HG03159 (cell line): ENCODE data around the gene USP4.
A peak's percentile ranks its signal among the peaks of the same experiment; 100 is the strongest.
"Not testable (repeated sequence)": the region's sequence is repeated elsewhere in the genome, so short reads cannot be mapped to it uniquely, and the experiment has no call there.

ENCODE experiments used
- ATAC-seq: cut with Tn5 transposase; IDR thresholded peaks from one replicate; pipeline ENCODE4 v1.9.1; 2021; ENCODE audit warnings: mild to moderate bottlenecking, moderate library complexity; ENCODE audit not compliant: unreplicated experiment

USP4 gene

DNA sequence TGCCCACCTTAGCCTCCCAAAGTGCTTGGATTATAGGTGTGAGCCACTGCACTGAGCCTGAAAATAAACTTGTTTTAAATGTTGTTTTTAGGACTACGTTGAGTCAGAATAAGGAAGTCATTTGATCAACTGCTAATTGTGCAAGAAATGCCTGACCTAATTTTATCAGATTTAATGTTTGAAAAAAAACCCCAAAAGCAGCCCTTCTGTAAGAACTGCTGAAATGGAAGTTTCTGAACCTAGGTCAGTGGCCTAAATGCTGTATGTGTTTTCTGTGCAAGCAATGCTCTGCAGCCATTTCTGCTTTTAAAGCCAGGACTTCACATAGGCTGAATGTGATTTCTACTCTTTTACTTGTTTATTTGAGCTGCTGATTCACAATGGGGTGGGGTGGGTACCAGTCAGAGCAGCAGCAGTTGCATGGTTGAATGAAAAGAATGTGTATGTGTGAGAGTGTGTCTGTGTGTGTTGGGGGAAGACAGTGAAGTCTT is 11.7 kb upstream of the USP4 start:
- no peak for ATAC-seq

DNA sequence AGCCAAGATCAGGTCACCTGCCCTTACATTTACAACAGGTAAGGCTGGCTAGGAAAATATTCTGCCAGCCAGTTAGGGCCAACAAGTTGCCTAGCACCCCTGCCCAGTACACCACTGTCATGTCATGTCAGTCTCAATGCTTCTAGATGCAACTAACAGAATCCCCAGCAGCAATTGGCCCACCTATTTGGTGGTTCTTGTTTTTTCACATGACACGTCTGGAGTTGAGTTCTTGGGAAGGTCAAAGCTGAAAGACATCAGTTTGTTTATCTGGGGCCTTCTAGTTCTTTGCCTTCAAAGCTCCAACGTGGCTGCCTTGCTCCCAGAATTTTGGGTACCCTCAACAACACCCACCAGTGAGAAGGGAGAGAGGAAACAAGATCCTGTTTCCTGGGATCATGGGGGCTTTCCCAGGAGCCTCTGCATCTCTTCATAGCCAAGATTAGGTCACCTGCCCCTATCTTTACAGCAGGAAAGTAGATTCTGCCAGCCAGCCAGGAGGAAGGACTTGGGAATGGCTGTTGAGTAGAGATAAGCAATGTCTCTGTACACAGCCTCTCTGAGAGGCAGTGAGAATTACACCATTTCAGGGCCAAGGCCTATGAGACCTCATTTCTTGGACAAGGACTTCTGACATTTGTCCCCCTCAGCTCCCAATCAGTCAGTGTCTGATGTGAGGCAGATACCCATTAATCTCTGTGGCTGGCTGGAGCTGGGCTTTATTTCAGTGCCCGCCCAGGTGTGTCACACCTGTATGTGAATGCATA is 9.7 kb upstream of the USP4 start:
- ATAC-seq, result no peak

DNA sequence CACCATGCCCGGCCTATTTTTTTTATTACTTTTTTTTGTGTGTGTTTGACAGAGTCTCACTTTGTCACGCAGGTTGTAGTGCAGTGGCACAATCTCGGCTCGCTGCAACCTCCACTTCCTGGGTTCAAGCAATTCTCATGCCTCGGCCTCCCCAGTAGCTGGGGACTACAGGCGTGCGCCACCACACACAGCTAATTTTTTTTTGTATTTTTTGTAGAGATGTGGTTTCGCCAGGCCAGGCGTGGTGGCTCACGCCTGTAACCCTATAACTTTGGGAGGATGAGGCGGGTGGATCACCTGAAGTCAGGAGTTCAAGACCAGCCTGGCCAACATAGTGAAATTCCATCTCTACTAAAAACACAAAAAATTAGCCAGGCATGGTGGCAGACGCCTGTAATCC is 8.5 kb upstream of the USP4 start:
- not testable (repeated sequence) for ATAC-seq

DNA sequence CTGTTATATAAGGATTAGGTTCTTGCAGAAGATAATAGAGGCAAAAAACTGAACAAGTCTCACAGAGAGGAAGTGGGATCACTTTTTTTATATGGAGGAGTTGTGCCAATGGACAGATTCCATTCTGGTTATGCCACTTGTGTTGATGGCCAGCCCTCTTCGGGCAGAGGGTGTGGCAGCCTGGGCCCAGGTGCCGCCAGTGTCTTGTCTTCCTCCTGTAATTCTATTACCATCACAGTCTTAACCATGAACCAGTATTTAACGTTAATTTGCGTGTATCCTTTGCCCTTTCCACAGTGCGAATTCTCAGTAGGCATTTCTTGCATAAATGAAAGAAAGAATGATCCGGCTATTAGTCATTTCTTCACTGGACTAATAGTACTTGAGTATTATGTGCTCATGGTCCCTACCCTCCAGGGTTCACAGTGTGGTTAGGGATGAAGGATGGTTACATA is 7.0 kb upstream of the USP4 start:
- ATAC-seq, result no peak

DNA sequence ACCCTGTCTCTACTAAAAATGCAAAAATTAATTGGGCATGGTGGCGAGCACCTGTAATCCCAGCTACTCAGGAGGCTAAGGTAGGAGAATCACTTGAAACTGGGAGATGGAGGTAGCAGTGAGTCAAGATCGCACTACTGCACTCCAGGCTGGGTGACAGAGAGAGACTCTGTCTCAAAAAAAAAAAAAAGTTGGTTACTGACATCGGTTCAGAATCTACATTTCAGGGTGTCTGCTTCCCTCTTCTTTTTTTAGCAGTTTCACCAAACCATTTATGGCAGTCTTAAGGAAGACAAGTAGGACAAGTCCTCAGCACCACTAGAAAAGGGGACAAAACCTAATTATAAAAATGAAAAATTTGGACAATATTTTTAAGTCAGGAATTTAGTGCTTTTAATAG is 3.3 kb upstream of the USP4 start:
- no peak for ATAC-seq

DNA sequence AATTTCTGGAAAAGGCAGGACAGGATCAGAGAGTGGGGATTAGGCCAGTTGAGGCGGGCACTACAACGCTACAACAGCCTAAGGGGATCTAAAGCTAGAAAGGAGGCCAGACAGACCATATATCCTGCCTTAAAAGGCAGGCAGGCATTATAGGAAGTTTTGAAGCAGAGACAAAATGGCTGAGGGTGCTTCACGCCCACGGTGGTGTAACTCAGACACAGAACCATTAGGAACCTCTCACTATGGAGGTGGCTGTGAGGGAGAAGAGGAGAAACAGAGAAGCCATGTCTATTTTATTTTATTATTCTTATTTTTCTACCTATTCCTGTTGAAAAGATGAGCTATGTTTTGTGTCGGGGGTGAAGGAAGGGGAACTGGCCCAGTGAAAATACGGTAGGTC is 2.1 kb upstream of the USP4 start:
- no peak for ATAC-seq

DNA sequence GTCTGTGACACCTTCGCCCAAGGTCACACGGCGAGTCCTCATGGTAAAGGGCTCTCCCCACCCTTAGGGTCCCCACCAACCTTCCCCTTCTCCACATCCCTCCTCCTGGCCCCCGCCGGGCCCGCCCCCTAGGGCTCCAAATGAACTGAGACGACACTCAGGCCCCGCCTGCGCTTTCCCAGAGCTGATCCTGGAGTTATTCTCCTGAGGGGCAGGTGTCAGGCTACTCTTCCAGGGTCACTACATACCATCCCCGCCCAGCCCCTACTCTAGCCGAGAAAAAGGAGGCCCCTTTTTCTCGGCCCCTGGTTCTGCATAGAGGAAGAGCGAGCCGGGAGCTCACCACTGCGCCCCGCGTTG is 292 bp downstream of the USP4 start:
- ATAC-seq, result peak; percentile 5

DNA sequence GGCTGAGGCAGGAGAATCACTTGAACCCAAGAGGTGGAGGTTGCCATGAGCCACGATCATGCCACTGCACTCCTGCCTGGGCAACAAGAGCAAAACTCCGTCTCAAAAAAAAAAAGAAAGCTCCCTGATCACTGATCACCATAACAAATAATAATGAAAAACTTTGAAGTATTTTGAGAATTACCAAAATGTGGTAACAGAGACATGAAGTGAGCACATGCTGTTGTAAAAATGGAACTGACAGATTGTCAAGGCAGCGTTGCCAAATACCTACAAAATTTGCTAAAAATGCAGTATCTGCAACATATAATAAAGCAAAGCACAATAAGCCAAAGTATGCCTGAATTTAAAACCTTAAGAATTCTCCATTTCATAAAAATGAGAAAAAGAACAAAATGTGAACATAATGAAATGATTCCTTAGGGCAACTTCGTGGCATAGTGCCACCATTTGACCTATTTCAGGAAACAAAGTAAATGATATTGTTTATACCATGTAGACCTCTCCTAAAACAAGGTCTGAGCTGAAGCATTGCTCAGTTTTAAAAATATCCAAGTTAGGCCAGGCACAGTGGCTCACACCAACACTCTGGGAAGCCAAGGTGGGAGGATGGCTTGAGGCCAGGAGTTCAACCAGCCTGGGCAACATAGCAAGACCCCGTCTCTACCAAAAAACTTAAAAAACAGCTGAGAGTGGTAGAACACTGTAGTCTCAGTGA is 5.8 kb downstream of the USP4 start:
- ATAC-seq, result no peak

DNA sequence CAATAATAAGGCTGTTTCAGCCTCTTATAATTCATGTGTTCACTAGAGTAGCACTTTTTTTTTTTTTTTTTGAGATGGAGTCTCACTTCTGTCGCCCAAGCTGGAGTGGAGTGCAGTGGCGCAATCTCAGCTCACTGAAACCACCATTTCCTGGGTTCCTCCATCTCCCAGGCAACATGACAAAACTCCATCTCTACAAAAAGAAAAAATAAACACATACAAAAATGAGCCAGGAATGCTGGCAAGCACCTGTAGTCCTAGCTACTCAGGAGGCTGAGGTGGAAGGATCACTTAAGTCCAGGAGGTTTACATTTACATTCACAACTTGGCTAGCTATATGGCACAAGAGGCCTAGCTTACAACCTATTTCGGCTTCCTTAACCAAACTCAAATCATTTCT is 6.8 kb downstream of the USP4 start:
- ATAC-seq, result no peak

DNA sequence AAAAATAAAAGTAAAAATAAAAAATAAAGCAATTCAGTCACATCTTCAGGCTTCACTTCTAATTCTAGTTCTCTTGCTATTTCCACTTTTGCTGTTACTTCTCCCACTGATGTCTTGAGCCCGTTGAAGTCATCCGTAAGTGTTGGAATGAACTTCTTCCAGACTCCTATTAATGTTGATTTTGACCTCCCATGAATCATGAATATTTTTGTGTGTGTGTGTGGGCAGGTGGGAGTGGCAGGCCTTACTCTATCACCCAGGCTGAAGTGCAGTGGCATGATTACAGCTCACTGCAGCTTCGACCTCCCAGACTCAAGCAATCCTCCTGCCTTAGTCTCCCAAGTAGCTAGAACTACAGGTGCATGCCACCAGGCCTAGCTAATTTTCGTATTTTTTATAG is 10.7 kb downstream of the USP4 start:
- no peak for ATAC-seq

DNA sequence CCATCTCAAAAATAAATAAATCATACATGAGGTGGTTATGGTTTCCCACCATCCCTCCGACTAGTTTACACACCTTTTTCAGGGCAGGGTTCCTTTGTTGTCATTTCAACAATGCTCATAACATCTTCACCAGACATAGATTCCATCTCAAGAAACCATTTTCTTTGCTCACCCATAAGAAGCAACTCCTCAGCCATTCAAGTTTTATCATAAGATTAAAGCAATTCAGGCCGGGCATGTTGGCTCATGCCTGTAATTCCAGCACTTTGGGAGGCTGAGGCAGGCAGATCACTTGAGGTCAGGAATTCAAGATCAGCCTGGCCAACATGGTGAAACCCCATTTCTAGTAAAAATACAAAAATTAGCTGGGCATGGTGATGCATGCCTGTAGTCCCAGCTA is 11.5 kb downstream of the USP4 start:
- not testable (repeated sequence) for ATAC-seq

DNA sequence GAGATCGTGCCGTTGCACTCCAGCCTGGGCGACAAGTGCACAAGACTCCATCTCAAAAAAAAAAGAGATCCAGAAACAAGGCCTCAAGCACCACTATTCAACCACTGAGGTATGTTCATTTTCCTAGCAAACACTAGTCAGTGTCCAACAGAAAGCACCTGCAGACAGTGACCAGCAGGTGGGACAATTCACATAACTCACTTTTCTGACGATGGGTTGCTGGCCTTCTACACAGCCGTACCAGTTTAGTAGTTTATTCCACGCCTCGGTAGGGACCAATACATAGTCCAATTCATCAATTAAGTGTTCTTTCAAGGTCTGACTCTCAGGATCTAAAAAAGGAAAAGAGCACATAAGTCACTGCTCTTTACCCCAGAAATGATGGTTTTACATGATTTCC is 12.4 kb downstream of the USP4 start:
- no peak for ATAC-seq

DNA sequence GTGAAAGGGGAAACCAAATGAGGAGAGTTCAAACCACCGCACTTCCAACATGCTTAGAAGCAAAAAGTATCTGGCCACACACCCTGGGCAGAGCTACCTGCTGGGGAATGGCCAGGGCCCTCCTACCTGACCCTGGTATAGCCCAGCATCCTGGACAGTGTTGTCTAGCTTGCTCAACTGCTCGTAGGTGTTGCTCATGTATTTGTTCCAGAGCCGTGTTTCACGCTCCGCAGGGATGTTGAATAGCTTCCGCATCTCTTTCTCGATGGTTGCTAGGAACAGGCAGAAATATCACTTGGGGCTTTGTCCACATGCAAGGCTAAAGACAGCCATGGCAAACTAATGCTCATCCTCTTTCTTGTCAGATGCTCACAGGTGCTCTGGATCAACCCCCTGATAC is 15.1 kb downstream of the USP4 start:
- ATAC-seq, result no peak

DNA sequence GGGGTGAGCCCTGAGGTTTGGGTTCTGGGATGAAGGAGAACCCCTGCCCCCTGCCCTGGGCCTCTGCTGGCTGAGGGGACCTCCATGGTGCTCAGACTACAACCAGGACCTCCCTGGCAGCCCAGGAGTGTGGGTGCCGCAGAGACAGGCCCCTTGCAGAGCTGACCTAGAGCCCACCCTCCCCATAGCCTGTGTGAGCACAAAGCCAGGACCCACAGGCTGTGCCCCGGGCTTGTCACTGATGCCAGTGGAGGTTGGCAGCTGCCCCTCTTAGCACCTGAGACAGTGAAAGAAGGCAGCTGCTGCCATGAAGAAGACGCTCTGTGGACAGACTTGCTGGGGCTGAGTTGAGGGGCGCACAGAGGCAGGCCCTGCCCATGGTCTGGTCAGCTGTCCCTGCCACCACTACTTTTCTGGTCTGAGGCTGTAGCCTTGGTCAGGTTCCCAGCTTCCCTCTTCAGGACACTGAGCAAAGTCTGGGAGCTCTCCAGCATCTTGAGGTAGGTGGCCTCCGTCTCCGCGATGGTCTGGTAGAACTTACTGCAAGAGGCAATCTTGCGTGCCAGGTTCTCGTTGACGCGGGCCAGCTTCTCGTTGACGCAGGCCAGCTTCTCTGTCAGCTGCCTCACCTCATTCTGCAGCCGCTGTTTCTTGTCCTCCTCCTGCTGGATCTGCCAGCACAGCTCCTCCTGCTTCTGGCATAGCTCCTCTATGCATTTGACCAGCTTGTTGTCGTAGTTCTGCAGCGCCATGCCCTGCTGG is 23.0 kb downstream of the USP4 start:
- ATAC-seq, result no peak

DNA sequence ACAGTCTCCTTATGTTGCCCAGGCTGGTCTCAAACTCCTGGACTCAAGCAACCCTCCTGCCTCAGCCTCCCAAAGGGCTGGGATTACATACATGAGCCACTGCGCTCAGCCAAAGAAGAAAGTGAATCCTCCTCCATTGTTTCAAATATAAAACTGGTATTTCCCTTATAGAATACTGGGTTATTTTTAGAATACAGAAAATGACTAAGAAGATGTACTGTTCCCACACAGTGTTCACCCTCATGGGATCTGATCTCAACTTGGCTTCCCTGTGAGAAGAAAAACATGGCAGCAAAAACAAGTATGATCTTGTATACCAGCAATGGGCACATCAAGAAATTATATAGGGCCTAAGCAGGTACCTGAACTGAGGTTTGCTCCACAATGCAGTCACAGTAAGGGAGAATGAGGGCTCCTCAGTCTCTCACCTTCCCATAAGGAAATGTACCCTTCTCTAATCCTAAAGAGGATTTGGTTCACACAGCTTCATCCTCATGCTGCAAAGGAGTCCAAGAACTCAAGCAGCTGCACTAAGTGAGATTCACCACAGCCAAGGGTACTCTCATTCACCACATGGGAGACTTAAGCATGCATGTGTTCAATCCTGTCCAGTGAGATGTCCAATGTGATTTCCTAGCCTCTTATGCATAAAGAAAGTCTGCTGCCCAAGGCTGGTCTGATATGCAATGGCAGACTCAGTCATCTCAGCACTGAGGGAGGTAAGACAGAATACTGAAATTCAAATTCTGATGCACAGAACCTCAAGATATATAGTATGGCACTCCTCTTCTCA is 25.8 kb downstream of the USP4 start:
- ATAC-seq, result no peak

DNA sequence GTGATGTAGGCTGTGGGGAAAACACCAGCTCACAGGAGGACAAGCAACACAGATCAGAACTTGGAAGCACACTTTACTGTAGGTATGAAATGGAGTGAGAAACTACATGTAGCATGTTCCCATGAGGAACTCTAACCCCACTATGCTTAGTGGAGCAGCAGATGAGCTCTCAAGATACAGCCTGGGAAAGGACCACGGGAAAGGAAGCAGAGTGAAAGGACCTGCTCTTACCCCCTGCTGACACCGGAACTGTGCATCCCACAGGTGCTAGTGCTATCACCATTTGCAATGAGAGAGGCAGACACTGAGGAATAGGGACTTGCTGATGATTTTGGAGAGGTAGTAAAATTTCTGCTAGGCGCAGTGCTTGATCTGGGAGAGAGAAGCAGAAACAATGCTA is 28.6 kb downstream of the USP4 start:
- no peak for ATAC-seq

DNA sequence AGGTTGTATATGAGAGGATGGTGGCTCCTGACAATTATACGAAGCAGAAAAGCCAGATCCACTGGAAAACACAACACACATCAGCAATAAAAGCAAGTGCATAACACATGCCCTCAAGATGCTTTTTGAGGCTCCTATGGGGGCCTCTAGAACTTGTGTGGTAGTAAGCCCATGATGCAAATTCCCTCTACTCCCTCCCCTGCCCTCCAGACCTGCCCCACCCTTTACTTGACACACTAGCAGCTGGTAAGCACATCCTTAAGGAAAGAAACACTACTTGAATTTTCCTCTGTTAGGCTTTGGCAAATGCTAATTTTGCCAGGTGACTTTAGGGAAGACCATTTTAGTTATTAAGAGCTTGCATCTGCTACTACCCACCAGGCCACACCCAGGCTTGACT is 29.2 kb downstream of the USP4 start:
- no peak for ATAC-seq

DNA sequence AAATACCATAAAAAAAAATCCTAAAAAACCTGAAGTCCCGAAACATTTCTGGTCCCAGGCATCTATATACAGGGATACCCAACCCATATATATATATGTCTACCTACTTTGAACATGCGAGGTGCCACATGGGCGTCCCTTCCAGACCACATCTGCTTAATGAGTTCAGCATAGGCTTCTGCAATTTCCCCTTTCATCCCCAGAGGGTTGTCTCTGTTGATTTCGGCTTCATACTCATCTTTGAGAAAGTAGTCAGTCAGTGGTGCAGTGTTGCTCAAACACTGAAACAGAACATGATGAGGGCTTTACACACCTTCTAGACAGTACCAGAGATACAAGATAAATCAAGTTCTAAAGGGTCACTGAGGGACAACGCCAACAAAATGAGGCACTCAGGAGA is 34.2 kb downstream of the USP4 start:
- no peak for ATAC-seq

DNA sequence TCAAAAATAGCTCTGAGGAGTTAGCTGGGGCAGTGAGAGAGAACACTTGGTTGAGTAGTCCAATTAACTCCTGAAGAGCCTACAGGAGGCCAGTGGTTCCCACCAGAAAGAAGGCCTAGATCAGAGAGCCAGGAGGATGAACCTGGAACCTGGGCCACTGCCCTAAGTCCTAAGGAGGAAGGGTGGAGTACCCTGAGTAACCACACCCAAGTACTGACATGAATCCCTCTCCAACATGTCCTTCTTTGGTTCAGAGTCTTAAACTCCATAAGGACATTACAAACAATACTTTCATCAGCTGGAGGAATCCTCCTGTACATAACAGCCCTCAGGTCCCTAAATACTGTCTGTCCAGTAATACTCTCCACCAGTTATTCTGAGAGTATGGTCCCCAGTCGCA is 37.2 kb downstream of the USP4 start:
- no peak for ATAC-seq

DNA sequence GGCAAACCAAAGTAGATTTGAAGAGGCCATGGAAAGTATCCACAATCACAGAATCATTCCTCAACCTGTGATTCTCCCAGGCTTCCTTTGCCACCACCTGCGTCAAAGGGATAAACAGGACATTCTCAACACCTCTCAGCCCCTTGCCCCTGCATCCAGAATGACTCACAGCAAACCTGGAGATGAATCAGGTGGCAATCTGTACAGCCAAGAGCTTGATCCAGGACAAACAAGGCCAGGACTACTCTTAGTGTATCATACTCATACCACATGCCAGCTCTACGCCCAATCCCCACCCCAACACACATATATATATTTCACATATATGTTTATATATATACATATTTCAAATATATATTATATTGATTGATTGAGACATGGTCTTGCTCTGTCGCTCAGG is 39.3 kb downstream of the USP4 start:
- ATAC-seq, result no peak

DNA sequence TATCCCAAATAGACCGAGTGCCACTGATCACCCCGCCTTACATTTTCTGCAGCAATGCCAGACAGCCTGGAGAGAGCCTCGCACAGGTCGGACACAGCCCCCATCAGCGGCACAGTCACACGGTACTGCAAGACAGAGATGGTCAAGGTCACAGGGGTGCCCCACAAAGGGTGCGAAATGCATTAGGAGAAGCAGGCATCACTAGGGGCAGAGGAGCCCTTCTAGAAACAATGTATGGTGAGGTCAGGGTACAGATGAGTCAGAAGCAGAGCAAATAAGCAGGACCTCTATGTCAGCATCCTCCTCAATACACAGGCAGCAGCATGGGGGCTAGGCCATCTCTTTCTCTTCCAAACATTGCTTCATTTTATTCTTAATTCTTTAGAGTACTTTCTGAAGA is 41.3 kb downstream of the USP4 start:
- ATAC-seq, result no peak
